IMR-90 (cell line): ENCODE data around the gene OPRM1. TPM values are rescaled to one million over a fixed set of nuclear protein-coding genes. Genes with fewer than 3 reads are reported as not detected.

Experiments
- ATAC-seq: fragments of 200-7000 bp; cut with Tn5 transposase; 2 replicates; pipeline ENCODE4 v1.9.1; 2020; ENCODE audit warnings: low read depth, mild to moderate bottlenecking, moderate library complexity
- BruUV-seq: library from RNA; stranded (reverse); fragments of 400-500 nt; replicated peaks from 2 replicates; lab custom pipeline; 2021; lab: Mats Ljungman, UMichigan
- CTCF ChIA-PET: fragments of 300-600 bp; formaldehyde crosslinking; extraction: SDS; loops from one replicate; lab custom pipeline; 2021; ENCODE audit warnings: antibody characterized with exemption; lab: Yijun Ruan, JAX
- POLR2A ChIA-PET: fragments of 300-600 bp; sonication (Branson Sonifier 250); formaldehyde crosslinking; loops from one replicate; lab custom pipeline; 2022; ENCODE audit warnings: antibody characterized with exemption; ENCODE audit not compliant: unreplicated experiment; lab: Charles Lee
- DNase-seq: peaks from one replicate; pipeline ENCODE4 v3.0.0; 2013
- H2AFZ ChIP-seq: replicated peaks from 2 replicates; pipeline ENCODE3; 2013; ENCODE audit warnings: low read length, mild to moderate bottlenecking; ENCODE audit not compliant: poor library complexity
- H2AK5ac ChIP-seq: 2 replicates; pipeline ENCODE4 v1.6.1; 2013; ENCODE audit warnings: low read depth, low read length, inconsistent platforms
- H2AK9ac ChIP-seq: replicated peaks from 2 replicates; pipeline ENCODE3; 2013; ENCODE audit warnings: mild to moderate bottlenecking, low read depth, low read length, moderate library complexity; ENCODE audit not compliant: poor library complexity
- H2BK120ac ChIP-seq: 2 replicates; pipeline ENCODE4 v1.6.1; 2013; ENCODE audit warnings: low read depth, low read length, inconsistent platforms
- H2BK15ac ChIP-seq: 3 replicates; pipeline ENCODE4 v1.6.1; 2013; ENCODE audit warnings: low read depth, low read length, inconsistent platforms
- H2BK20ac ChIP-seq: 2 replicates; pipeline ENCODE4 v1.6.1; 2013; ENCODE audit warnings: low read depth, mild to moderate bottlenecking, inconsistent platforms, low read length, moderate library complexity
- H2BK5ac ChIP-seq: 2 replicates; pipeline ENCODE4 v1.6.1; 2013; ENCODE audit warnings: mild to moderate bottlenecking, low read depth, low read length, inconsistent platforms; ENCODE audit not compliant: poor library complexity, severe bottlenecking
- H3K14ac ChIP-seq: replicated peaks from 2 replicates; pipeline ENCODE4 v1.6.1; 2013; ENCODE audit warnings: low read depth, low read length, inconsistent platforms
- H3K18ac ChIP-seq: 2 replicates; pipeline ENCODE4 v1.6.1; 2013; ENCODE audit warnings: low read depth, low read length, control low read depth
- H3K23ac ChIP-seq: 2 replicates; pipeline ENCODE4 v1.6.1; 2013; ENCODE audit warnings: low read depth, low read length, inconsistent platforms
- H3K27ac ChIP-seq: 2 replicates; pipeline ENCODE4 v1.5.1; 2013; ENCODE audit warnings: mild to moderate bottlenecking, control low read depth, low read length; ENCODE audit not compliant: insufficient read depth
- H3K27me3 ChIP-seq: 2 replicates; pipeline ENCODE4 v1.6.1; 2013; ENCODE audit warnings: low read length; ENCODE audit not compliant: control insufficient read depth, insufficient read depth
- H3K36me3 ChIP-seq: 2 replicates; pipeline ENCODE4 v1.6.1; 2013; ENCODE audit warnings: low read length, mixed read lengths; ENCODE audit not compliant: control insufficient read depth, insufficient read depth
- H3K4ac ChIP-seq: 2 replicates; pipeline ENCODE4 v1.6.1; 2013; ENCODE audit warnings: low read depth, low read length, inconsistent platforms
- H3K4me1 ChIP-seq: 2 replicates; pipeline ENCODE4 v1.6.1; 2013; ENCODE audit warnings: low read length, mixed read lengths; ENCODE audit not compliant: control insufficient read depth, insufficient read depth
- H3K4me2 ChIP-seq: 2 replicates; pipeline ENCODE4 v1.6.1; 2013; ENCODE audit warnings: low read depth, mild to moderate bottlenecking, control low read depth, low read length, moderate library complexity
- H3K4me3 ChIP-seq: 2 replicates; pipeline ENCODE4 v1.5.1; 2013; ENCODE audit warnings: low read depth, mild to moderate bottlenecking, control low read depth, low read length, moderate library complexity; ENCODE audit not compliant: insufficient read depth
- H3K56ac ChIP-seq: 2 replicates; pipeline ENCODE4 v1.6.1; 2013; ENCODE audit warnings: low read length, inconsistent platforms; ENCODE audit not compliant: insufficient read depth; ENCODE audit errors: extremely low read depth
- H3K79me1 ChIP-seq, 2 experiments: 2 replicates each; pipeline ENCODE4 v1.6.1; 2013; ENCODE audit warnings: low read length in 2 of 2, inconsistent platforms in 1 of 2, low read depth in 1 of 2
- H3K9ac ChIP-seq: 2 replicates; pipeline ENCODE4 v1.6.1; 2013; ENCODE audit warnings: low read depth, low read length, control low read depth
- H3K9me1 ChIP-seq: 2 replicates; pipeline ENCODE4 v1.6.1; 2013; ENCODE audit warnings: low read length, inconsistent platforms; ENCODE audit not compliant: insufficient read depth
- H3K9me3 ChIP-seq: 2 replicates; pipeline ENCODE4 v1.6.1; 2013; ENCODE audit warnings: low read length; ENCODE audit not compliant: control insufficient read depth, insufficient read depth
- H4K20me1 ChIP-seq: 2 replicates; pipeline ENCODE4 v1.6.1; 2013; ENCODE audit warnings: low read length, inconsistent platforms; ENCODE audit not compliant: insufficient read depth
- H4K5ac ChIP-seq: 2 replicates; pipeline ENCODE4 v1.6.1; 2013; ENCODE audit warnings: mild to moderate bottlenecking, low read depth, low read length, control low read depth
- H4K8ac ChIP-seq, 2 experiments: 2 replicates each; pipeline ENCODE4 v1.6.1; 2013; ENCODE audit warnings: low read depth in 2 of 2, low read length in 2 of 2, control low read depth in 1 of 2, inconsistent platforms in 1 of 2
- H4K91ac ChIP-seq: 2 replicates; pipeline ENCODE4 v1.6.1; 2013; ENCODE audit warnings: low read depth, low read length, inconsistent platforms; ENCODE audit not compliant: insufficient read depth
- CHD1 ChIP-seq: IDR thresholded peaks from 2 replicates; pipeline ENCODE4 v1.6.1; 2012; ENCODE audit warnings: low read depth, low read length, improper control_type of control experiment
- MXI1 ChIP-seq: IDR thresholded peaks from 2 replicates; pipeline ENCODE4 v1.6.1; 2012; ENCODE audit warnings: low read depth, mild to moderate bottlenecking, low read length, moderate library complexity, borderline replicate concordance
- NFE2L2 ChIP-seq: fragments of 150-350 bp; IDR thresholded peaks from 2 replicates; pipeline ENCODE4 v1.6.1; 2016; ENCODE audit warnings: low read depth, mild to moderate bottlenecking, low read length
- POLR2A ChIP-seq: IDR thresholded peaks from 2 replicates; pipeline ENCODE4 v1.6.1; 2012; ENCODE audit warnings: mild to moderate bottlenecking, low read depth, low read length
- RCOR1 ChIP-seq: IDR thresholded peaks from 2 replicates; pipeline ENCODE4 v1.6.1; 2012; ENCODE audit warnings: mild to moderate bottlenecking, low read length, improper control_type of control experiment; ENCODE audit not compliant: insufficient replicate concordance
- WGBS, 2 experiments: methylation state at CpG; one replicate each; pipeline versions ENCODE4 v1.1.5 to v1.1.7; 2013; ENCODE audit warnings: missing lambda C conversion rate in 2 of 2; ENCODE audit not compliant: insufficient read length in 1 of 2; ENCODE audit errors: extremely low coverage in 2 of 2; 5-methylcytosine and 5-hydroxymethylcytosine counted together
- dilution Hi-C: fragments of 300-500 bp; cut with HindIII; formaldehyde crosslinking; loops from one replicate; pipeline ENCODE4 v1.14.3; 2018; ENCODE audit warnings: low sequenced_read_pairs; ENCODE audit not compliant: unreplicated experiment
- in situ Hi-C: fragments of 300-500 bp; cut with MboI; formaldehyde crosslinking; loops from 3 replicates; pipeline ENCODE4 v1.14.3; 2019; ENCODE audit warnings: low sequenced_read_pairs, inconsistent platforms, mixed read lengths
- intact Hi-C: fragments of 100-400 bp; cut with micrococcal nuclease; formaldehyde crosslinking; loops from 2 replicates; pipeline ENCODE4 v1.10.0; 2022
- polyA plus RNA-seq, 3 experiments: library from polyadenylated mRNA; depleted of rRNA; stranded (reverse); fragments of >200 nt; gene quantifications; 2 replicates each; pipeline ENCODE4 v1.2.3, GENCODE V29; 2012; ENCODE audit warnings: low replicate concordance in 1 of 3
- total RNA-seq: library from RNA; depleted of rRNA; stranded (reverse); fragments of >200 nt; gene quantifications from 2 replicates; pipeline ENCODE4 v1.2.3, GENCODE V29; 2012

The OPRM1 gene
- total and polyA plus RNA-seq, 2 of the 4 experiments (the other 2 are of a cell fraction), result not detected

- Histone ChIP-seq H4K91ac (no peak overlapping the region), H2BK120ac (no peak overlapping the region), H3K9me3 (peaks cover 2% of the 10 kb centered on the region; the same call in 1 of the 2 replicates), H3K9ac (no peak overlapping the region), H3K27ac (no peak overlapping the region), H4K8ac (no peak overlapping the region), H3K4ac (no peak overlapping the region), H3K27me3 (no peaks in the 10 kb centered on the region), H2AFZ (no peak overlapping the region), H3K9me1 (no peaks in the 10 kb centered on the region), H2BK15ac (no peak overlapping the region), H3K23ac (no peak overlapping the region), H2AK5ac (no peak overlapping the region), H3K14ac (no peak overlapping the region), H3K4me3 (no peak overlapping the region), H3K36me3 (no peaks in the 10 kb centered on the region), H3K4me1 (no peaks in the 10 kb centered on the region), H4K5ac (no peak overlapping the region), H3K56ac (no peak overlapping the region), H3K18ac (no peak overlapping the region), H3K4me2 (no peak overlapping the region), H2AK9ac (no peak overlapping the region), H2BK5ac (no peak overlapping the region), H3K79me1 (no peaks in the 10 kb centered on the region), H2BK20ac (no peak overlapping the region), H4K20me1 (no peaks in the 10 kb centered on the region)
- in situ Hi-C loops (no loop called here), intact Hi-C loops (no loop called here), dilution Hi-C loops (no loop called here)
- CTCF ChIA-PET, result no interaction called here
- TF ChIP-seq NFE2L2, result no peak
- no peak for TF ChIP-seq CHD1
- TF ChIP-seq RCOR1, result no peak
- TF ChIP-seq POLR2A, result no peak
- TF ChIP-seq MXI1, result no peak
- ATAC-seq (no peak), DNase-seq (no peak)
- no TSS peak for BruUV-seq
- WGBS, 2 experiments, result no CpG with 5 or more reads among the region's 3 CpGs
- POLR2A ChIA-PET, result no interaction called here
Observed at GRCh38 chr6:154086510-154086909, 47.5 kb downstream of the OPRM1 start.
